B cell (primary cell): Measurements from ENCODE around the gene ZFR. TPM values are rescaled to one million over a fixed set of nuclear protein-coding genes. Genes with fewer than 3 reads are reported as not detected.

Source experiments
- ATAC-seq: fragments of 200-7000 bp; cut with Tn5 transposase; one replicate; pipeline ENCODE4 v1.10.0; 2021; ENCODE audit warnings: low read depth, mild to moderate bottlenecking, moderate number of reproducible peaks, moderate library complexity
- CTCF ChIA-PET: fragments of 350-600 bp; sonication (Branson Sonifier 250); formaldehyde crosslinking; loops from one replicate; lab custom pipeline; 2021; ENCODE audit warnings: antibody characterized with exemption, inconsistent platforms; lab: Charles Lee
- POLR2A ChIA-PET: fragments of 350-600 bp; sonication (Branson Sonifier 250); formaldehyde crosslinking; loops from one replicate; lab custom pipeline; 2021; ENCODE audit warnings: antibody characterized with exemption; lab: Charles Lee
- DNase-seq: peaks from one replicate; pipeline ENCODE4 v3.0.0; 2013
- H2AFZ ChIP-seq: 2 replicates; pipeline ENCODE4 v1.6.1; 2012; ENCODE audit warnings: mild to moderate bottlenecking, low read depth, low read length; ENCODE audit not compliant: insufficient read depth, poor library complexity, severe bottlenecking
- H3K27ac ChIP-seq, 2 donors: 1 replicate in 1 of 2; 2 replicates in 1 of 2; pipeline ENCODE4 v1.5.1; 2012 to 2013; ENCODE audit warnings: low read length in 2 of 2, mild to moderate bottlenecking in 2 of 2, moderate library complexity in 1 of 2
- H3K27me3 ChIP-seq, 4 experiments: fragments of 200-600 bp in 1 of 4; sonication (generic) in 1 of 4; replicated peaks in 1 of 4; 1 replicate in 2 of 4; 2 replicates in 2 of 4; pipeline versions ENCODE4 v1.6.1 to v1.7.0; 2013 to 2016; ENCODE audit warnings: low read length in 3 of 4, mild to moderate bottlenecking in 2 of 4, mixed read lengths in 1 of 4, moderate library complexity in 1 of 4; ENCODE audit not compliant: insufficient read depth in 4 of 4, control insufficient read depth in 3 of 4; ENCODE audit errors: control extremely low read depth in 1 of 4
- H3K36me3 ChIP-seq, 2 experiments: replicated peaks in 1 of 2; 1 replicate in 1 of 2; 2 replicates in 1 of 2; pipeline versions ENCODE4 v1.6.1 to v1.7.1; 2013; ENCODE audit warnings: low read length in 1 of 2; ENCODE audit not compliant: insufficient read depth in 2 of 2, control insufficient read depth in 1 of 2; ENCODE audit errors: control extremely low read depth in 1 of 2, extremely low read depth in 1 of 2
- H3K4me1 ChIP-seq, 2 donors: fragments of 200-600 bp in 1 of 2; sonication (generic) in 1 of 2; 1 replicate in 1 of 2; 2 replicates in 1 of 2; pipeline versions ENCODE4 v1.5.1 to v1.6.1; 2013 to 2017; ENCODE audit warnings: low read length in 2 of 2; ENCODE audit not compliant: control insufficient read depth in 2 of 2, insufficient read depth in 2 of 2
- H3K4me2 ChIP-seq: replicated peaks from 2 replicates; pipeline ENCODE3; 2012; ENCODE audit warnings: mild to moderate bottlenecking, low read depth, low read length; ENCODE audit not compliant: poor library complexity, severe bottlenecking
- H3K4me3 ChIP-seq, 5 experiments: fragments of 200-600 bp in 1 of 5; sonication (generic) in 1 of 5; 1 replicate in 3 of 5; 2 replicates in 2 of 5; pipeline versions ENCODE4 v1.5.1 to v1.7.0; 2011 to 2016; ENCODE audit warnings: low read length in 4 of 5, mild to moderate bottlenecking in 4 of 5, low read depth in 2 of 5, control low read depth in 1 of 5, moderate library complexity in 1 of 5; ENCODE audit not compliant: insufficient read depth in 1 of 5; ENCODE audit errors: control extremely low read depth in 1 of 5, extremely low read depth in 1 of 5
- H3K79me2 ChIP-seq: fragments of 200-600 bp; sonication (generic); one replicate; pipeline ENCODE4 v1.6.0; 2016; ENCODE audit warnings: low read length; ENCODE audit not compliant: control insufficient read depth, insufficient read depth
- H3K9ac ChIP-seq: fragments of 200-600 bp; sonication (generic); 2 replicates; pipeline ENCODE4 v1.6.1; 2017; ENCODE audit warnings: mild to moderate bottlenecking, low read length, moderate library complexity
- H3K9me3 ChIP-seq, 3 donors: one replicate each; pipeline versions ENCODE4 v1.6.1 to v1.7.1; 2013; ENCODE audit warnings: low read length in 2 of 3; ENCODE audit not compliant: control insufficient read depth in 2 of 3, insufficient read depth in 1 of 3; ENCODE audit errors: control extremely low read depth in 1 of 3
- H4K20me1 ChIP-seq: 2 replicates; pipeline ENCODE4 v1.6.0; 2012; ENCODE audit warnings: mild to moderate bottlenecking, low read length; ENCODE audit not compliant: insufficient read depth, control insufficient read depth, poor library complexity, severe bottlenecking
- H3K27ac Mint-ChIP-seq: one replicate; pipeline ENCODE4 v1.8.0; 2021; ENCODE audit warnings: mixed read lengths
- H3K27me3 Mint-ChIP-seq: one replicate; pipeline ENCODE4 v1.8.0; 2021; ENCODE audit warnings: mixed read lengths
- H3K4me1 Mint-ChIP-seq: one replicate; pipeline ENCODE4 v1.8.0; 2021; ENCODE audit warnings: mixed read lengths
- H3K4me3 Mint-ChIP-seq: one replicate; pipeline ENCODE4 v1.8.0; 2021; ENCODE audit warnings: mixed read lengths
- H3K9me3 Mint-ChIP-seq: one replicate; pipeline ENCODE4 v1.8.0; 2022; ENCODE audit warnings: mixed read lengths; ENCODE audit not compliant: insufficient read depth
- EZH2 ChIP-seq: IDR thresholded peaks from 2 replicates; pipeline ENCODE4 v1.6.1; 2012; ENCODE audit warnings: borderline replicate concordance, low read depth, mild to moderate bottlenecking, moderate library complexity, low read length; ENCODE audit not compliant: insufficient read depth, poor library complexity, severe bottlenecking
- WGBS: methylation state at CpG from one replicate; pipeline ENCODE4 v1.1.5; 2013; ENCODE audit warnings: missing lambda C conversion rate; ENCODE audit not compliant: insufficient coverage; 5-methylcytosine and 5-hydroxymethylcytosine counted together
- intact Hi-C: fragments of 100-400 bp; cut with micrococcal nuclease; formaldehyde crosslinking; loops from one replicate; pipeline ENCODE4 v1.10.0; 2022
- polyA plus RNA-seq: library from polyadenylated mRNA; depleted of rRNA; stranded (reverse); fragments of >200 nt; gene quantifications from 2 replicates; pipeline ENCODE4 v1.2.3, GENCODE V29; 2012
- total RNA-seq, 2 donors: library from RNA; stranded (reverse); fragments of 120-200 nt in 1 of 2; gene quantifications; 1 replicate in 1 of 2; 2 replicates in 1 of 2; pipeline versions ENCODE4 v1.2.3 to v1.2.4, GENCODE V29; 2013 to 2022
- TF ChIP-seq, protein P1 (sequence below): fragments of 200-600 bp; IDR thresholded peaks from one replicate; pipeline ENCODE4 v1.8.0; 2022; ENCODE audit warnings: antibody characterized with exemption, mild to moderate bottlenecking

Gene ZFR
- total and polyA plus RNA-seq, 2 donors (not counting 1 experiment from before 2014, with no cell fraction given), result 31.4 to 69.0 TPM

DNA sequence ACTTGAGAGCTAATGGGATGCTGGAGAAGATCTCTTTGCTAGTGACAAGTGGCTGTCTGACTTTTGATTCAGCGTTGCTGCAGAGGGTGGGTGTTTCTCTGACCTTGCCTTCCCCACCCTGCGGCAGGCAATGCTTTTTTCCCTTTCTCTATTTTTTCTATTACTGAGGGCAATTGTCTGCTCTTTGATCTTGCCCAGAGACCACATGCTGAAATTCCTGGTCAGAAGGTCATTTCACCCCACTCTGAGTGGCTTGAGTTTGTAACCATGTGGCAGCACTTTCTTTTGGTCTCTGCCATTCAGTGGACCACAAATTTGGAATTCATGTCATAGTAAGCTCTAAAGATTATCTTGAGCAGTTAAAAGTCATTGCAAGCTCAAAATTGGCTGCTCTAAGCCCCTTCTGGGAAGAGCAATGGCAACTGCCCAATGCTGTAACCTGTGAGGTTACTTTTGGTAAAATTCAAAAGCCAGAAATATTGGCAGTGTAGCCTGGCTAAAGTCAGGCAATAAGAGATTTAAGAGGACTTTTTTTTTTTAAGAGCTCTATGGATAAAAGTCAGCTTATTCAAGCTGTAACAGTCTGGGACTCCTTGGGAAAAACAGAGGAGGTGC lies 101.4 kb downstream of the ZFR start:
- Histone ChIP-seq H3K9me3 (peaks cover 0 to 30% (median 23%) of the 10 kb centered on the region in 3 donors), H3K36me3 (no peaks in the 10 kb centered on the region), H3K4me3 (no peak overlapping the region), H4K20me1 (no peaks in the 10 kb centered on the region), H2AFZ (no peak overlapping the region), H3K4me1 (no peaks in the 10 kb centered on the region), H3K4me2 (no peak overlapping the region), H3K9ac (no peak overlapping the region), H3K79me2 (no peaks in the 10 kb centered on the region), H3K27ac (no peak overlapping the region), H3K27me3 (no peaks in the 10 kb centered on the region)
- intact Hi-C loops, result no loop called here
- Mint-ChIP-seq H3K9me3 (peaks cover 12% of the 10 kb centered on the region), H3K4me3 (no peak overlapping the region), H3K27ac (no peak overlapping the region), H3K27me3 (no peaks in the 10 kb centered on the region), H3K4me1 (no peaks in the 10 kb centered on the region)
- DNase-seq, result no peak
- CTCF ChIA-PET, result interaction anchor here (0.8 kb wide), 1 partner anchor 14 kb away, joined by 3 read pairs; no protein-coding TSS in a partner anchor
- ATAC-seq, result no peak
- 100% methylated on average over 1 of the region's 2 CpGs for WGBS
- TF ChIP-seq, protein P1, sequence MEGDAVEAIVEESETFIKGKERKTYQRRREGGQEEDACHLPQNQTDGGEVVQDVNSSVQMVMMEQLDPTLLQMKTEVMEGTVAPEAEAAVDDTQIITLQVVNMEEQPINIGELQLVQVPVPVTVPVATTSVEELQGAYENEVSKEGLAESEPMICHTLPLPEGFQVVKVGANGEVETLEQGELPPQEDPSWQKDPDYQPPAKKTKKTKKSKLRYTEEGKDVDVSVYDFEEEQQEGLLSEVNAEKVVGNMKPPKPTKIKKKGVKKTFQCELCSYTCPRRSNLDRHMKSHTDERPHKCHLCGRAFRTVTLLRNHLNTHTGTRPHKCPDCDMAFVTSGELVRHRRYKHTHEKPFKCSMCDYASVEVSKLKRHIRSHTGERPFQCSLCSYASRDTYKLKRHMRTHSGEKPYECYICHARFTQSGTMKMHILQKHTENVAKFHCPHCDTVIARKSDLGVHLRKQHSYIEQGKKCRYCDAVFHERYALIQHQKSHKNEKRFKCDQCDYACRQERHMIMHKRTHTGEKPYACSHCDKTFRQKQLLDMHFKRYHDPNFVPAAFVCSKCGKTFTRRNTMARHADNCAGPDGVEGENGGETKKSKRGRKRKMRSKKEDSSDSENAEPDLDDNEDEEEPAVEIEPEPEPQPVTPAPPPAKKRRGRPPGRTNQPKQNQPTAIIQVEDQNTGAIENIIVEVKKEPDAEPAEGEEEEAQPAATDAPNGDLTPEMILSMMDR, result no peak
- TF ChIP-seq EZH2, result no peak
- POLR2A ChIA-PET, result no interaction called here

DNA sequence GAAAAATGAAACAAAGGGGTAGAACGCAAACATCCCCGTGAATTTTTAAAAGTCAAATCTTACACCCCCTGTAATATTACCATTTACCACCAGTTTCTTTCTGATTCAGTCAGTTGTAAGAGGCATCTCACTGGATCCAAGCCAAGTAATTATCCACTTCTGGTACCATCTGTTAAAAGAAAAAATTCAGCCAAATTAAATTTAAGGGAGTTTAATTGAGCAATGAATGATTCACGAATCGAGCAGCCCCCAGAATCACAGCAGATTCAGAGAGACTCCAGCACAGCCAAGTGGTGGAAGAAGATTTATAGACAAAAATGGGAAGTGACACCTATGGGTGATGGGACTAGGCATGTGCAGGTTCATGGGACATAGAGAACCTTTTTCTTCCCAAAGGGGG lies 101.9 kb downstream of the ZFR start:
- Histone ChIP-seq H2AFZ (no peak overlapping the region), H3K79me2 (no peaks in the 10 kb centered on the region), H3K27ac (no peak overlapping the region), H3K4me1 (no peaks in the 10 kb centered on the region), H4K20me1 (no peaks in the 10 kb centered on the region), H3K27me3 (no peaks in the 10 kb centered on the region), H3K4me2 (no peak overlapping the region), H3K9ac (no peak overlapping the region), H3K9me3 (peaks cover 0 to 29% (median 23%) of the 10 kb centered on the region in 3 donors), H3K36me3 (no peaks in the 10 kb centered on the region), H3K4me3 (no peak overlapping the region)
- intact Hi-C loops, result no loop called here
- Mint-ChIP-seq H3K9me3 (peaks cover 12% of the 10 kb centered on the region), H3K4me1 (no peaks in the 10 kb centered on the region), H3K27ac (no peak overlapping the region), H3K27me3 (no peaks in the 10 kb centered on the region), H3K4me3 (no peak overlapping the region)
- DNase-seq, result no peak
- CTCF ChIA-PET, result no interaction called here
- TF ChIP-seq, protein P1, result no peak
- no peak for TF ChIP-seq EZH2
- no peak for ATAC-seq
- WGBS, result no CpG with 5 or more reads among the region's 4 CpGs
- POLR2A ChIA-PET, result interaction anchor here (1.0 kb wide), 1 partner anchor 13 kb away, joined by 11 read pairs; no protein-coding TSS in a partner anchor
